ELR (cell line): Measurements from ENCODE around the gene LYST.
"Not testable (repeated sequence)": the region's sequence is repeated elsewhere in the genome, so short reads cannot be mapped to it uniquely, and the experiment has no call there.

ENCODE experiments used
- DNase-seq: peaks from one replicate; pipeline ENCODE4 v3.0.0-alpha.2; 2015; ENCODE audit warnings: low read depth

The LYST gene

DNA sequence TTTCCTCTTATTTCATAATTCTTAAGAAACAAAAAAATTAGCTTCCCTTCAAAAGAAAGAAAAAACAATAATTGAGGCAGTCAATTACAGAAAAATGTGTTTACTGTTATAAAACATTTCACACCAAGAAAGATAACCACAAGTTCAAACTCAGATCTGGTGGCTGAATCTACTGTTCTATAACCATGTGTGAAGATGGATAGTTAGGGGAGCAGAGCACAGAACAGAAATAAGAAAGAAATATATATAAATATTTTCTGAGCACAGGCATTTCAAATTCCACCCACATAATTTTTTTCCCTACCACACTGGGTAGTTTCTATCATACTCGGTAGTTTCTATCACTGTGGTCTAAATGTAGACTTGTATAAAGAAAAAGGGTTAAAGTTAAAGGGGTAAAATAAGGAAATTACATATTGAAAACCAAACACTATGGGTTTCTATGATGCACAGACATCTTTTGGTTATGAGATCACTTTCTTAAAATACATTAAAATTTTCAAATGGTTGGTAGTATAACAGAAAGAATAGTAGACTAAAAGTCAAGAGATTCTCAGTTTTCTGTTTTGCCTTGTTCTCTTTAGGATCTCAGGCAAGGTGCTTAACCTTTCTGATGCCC, 10.8 kb downstream of the LYST start:
- no peak for DNase-seq

GRCh38 chr1:235854347-235854746, 12.4 kb downstream of the LYST start:
- DNase-seq = no peak

DNA sequence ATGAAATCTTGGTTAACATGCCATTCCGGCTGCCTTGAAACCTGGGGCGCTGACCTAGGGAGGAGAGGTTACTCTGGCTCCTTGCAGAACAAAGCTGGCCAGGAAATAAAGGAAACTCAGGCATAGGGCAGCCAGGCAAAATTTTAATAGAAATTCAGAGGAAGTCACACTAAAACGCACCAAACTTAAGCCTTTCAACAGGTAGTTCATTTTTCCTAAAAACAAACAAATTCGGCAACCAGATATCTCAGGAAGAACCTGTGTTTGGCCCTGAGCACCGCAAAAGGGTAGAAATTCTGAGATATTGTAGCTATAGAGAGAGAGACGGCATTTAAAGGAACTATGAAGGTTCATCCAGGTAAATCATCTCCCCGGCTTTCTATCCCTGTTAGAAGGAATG, 13.1 kb downstream of the LYST start:
- DNase-seq = no peak

GRCh38 chr1:235852887-235853286, 13.8 kb downstream of the LYST start:
- DNase-seq = no peak

DNA sequence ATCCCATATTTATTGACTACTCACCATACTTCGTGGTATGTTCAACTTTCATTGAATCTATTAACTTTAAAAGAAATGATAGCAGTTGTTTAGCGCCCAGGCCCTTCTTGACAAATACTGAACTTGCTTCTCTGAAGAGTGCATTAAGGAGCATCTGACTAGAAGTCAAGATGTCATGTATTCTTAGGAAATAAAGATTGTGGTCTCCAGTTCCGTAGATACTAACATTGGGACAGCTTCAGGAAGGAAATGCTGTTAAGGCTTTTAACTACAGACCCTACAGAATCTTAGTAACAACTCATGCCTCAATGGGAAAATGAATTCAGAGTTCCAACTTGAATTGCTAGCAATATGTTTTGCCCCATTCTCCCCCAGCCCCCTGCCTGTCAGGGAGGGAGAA, 14.8 kb downstream of the LYST start:
- DNase-seq = no peak

DNA sequence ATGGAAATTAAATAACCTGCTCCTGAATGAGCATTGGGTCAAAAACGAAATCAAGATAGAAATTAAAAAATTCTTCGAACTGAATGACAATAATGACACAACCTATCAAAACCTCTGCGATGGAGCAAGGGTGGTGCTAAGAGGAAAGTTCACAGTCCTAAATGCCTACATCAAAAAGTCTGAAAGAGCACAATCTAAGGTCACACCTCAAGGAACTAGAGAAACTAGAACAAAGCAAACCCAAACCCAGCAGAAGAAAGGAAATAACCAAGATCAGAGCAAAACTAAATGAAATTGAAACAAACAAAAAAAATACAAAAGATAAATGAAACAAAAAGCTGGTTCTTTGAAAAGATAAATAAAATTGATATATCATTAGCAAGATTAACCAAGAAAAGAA, 18.5 kb downstream of the LYST start:
- DNase-seq = not testable (repeated sequence)

GRCh38 chr1:235845656-235846107, 21.0 kb downstream of the LYST start:
- DNase-seq = not testable (repeated sequence)

DNA sequence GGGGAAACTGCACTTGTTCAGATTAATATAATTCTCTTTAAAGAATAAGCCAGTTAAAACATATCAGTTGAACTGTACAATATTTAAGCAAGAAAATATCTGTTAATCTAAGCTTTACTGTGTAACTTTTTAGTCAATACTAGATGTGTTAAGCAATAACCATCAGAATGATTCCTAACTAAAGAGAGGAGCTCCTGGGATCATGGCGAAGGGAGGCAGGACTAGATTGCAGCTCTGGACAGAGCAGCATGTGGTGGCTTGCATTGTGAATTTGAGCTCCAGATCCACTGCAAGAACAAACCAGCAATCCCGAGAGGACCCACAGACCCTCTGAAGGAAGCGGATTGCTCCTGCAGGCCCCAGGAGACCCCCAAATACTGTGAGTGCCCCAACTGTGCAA, 21.9 kb downstream of the LYST start:
- no peak for DNase-seq

DNA sequence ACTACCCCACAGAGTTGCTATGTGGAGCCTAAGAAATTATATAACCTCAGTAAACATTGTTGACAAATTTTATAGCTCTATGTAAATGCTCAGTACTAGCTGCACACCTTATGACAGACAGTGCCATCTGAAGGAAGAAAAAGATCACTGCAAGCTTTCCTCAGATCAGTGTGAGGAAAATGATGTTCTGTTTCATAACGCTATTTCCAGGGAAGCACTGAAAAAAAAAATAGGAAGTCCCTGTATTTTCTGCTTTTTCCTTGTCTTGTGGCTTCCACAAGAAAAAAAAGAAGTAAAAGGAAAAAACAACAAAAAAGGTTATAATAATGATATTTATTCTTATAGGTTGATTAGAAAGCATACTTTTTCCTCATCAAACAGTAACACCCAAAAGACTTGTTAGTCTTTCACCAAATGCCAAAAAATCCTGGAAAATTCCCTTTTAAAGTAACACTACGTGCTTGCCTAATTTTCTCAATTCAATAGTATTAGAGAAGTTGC, 23.2 kb downstream of the LYST start:
- peak; percentile 59 for DNase-seq

DNA sequence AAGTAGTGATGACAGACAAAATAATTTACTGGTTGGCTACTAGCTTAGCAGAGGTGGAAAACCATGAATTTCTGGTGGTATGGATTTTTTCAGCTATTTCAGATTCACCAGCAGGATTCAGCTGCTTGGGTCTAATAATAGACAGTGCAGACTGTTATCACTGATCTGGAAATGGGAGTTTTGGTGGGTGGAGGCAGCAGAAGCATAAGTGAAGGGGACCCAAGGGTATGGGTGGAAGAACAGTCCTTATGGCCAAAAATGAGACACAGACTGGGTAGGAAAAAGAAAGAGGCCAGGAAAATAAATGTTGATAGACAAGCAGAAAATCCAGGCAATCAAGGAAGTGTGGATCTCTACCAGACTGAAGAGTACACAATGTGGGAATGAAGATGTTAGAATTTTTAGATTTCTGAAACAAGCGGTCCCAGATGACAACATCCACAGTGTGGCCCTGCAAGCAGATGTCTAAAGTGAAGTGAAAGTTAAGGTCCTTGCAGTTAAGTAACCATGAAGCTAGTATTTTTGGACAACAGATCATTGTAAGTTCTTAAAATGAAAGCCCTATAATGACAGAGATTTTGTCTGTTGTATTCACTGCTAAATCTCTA, 24.7 kb downstream of the LYST start:
- DNase-seq = no peak

DNA sequence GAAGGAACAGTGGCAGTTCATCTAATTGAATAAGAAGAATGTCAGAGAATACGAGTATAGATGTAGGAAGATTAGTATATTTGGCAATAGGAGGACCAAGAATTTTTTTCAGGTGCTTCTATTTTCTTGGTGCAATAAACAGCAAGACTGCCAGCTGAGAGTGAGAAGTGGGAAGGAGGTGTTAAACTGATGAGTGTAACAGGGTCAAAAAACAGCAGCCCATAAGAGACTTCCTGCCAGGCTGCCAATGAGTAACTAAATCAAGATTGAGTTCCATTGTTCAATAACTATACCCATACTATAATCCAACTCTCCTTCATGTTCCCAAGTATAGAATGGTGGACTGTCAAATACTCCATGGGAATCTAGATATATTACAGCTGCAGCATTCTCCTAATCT, 28.7 kb downstream of the LYST start:
- no peak for DNase-seq

- peak; percentile 10 for DNase-seq
Observed at GRCh38 chr1:235835226-235835625, 31.5 kb downstream of the LYST start.

- no peak for DNase-seq
Observed at GRCh38 chr1:235834620-235835019, 32.1 kb downstream of the LYST start.

- DNase-seq = no peak
Observed at GRCh38 chr1:235832011-235832410, 34.7 kb downstream of the LYST start.

DNA sequence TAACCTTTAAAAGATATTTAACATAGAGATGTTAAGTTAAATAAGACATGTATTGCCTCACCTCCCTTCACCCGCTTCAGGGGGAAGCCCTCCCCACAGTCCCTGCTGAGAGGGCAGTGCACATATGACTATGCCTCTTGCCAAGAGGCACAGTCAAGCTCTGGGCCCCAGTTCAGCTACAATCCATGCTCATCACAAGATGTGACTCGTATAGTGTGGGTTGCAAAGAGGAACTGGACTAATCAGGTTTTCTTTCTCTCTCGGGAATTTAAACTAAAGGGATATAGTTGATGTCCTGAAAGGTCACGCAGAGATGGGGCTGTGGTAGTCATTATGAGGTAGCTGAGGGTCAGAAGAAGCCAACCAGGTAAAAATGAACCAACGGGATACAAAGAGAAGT, 35.6 kb downstream of the LYST start:
- peak; percentile 45 for DNase-seq

- no peak for DNase-seq
Observed at GRCh38 chr1:235826102-235826854, 40.4 kb downstream of the LYST start.

DNA sequence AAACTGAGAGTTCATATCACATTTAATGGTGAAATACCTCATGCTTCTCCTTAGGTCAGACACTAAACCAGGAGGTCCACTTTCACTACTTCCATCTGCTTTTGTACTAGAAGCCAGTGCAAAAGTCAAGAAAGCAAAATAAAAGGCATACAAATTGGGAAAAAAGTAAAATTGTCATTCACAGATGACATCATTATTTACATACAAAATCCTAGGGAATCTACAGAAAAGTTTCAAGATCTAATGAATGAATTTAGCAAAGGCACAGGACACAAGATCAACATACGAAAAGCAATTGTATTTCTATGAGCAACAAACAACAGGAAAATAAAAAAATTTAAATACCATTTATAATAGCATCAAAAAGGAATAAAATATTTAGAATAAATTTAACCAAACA, 41.5 kb downstream of the LYST start:
- DNase-seq = no peak

DNA sequence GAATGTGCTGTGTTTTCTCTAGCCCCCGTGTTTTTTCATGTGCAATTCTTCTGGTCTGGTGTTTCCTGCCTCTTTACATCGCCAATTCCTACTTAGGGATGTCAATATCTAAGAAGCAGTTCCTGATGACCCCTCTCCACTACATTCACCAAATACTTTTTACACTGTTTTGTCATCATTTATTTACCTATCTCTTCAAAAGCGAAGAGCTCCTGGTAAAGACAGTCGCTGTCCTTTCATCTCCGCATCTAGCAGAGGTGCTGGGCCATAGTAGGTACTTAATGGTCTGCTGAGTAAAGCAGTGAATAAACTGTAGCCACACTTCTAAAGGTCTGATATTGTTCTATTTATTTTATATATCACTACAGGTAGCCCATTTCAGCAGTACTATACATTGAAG, 43.0 kb downstream of the LYST start:
- no peak for DNase-seq

GRCh38 chr1:235822685-235823084, 44.0 kb downstream of the LYST start:
- DNase-seq = no peak

DNA sequence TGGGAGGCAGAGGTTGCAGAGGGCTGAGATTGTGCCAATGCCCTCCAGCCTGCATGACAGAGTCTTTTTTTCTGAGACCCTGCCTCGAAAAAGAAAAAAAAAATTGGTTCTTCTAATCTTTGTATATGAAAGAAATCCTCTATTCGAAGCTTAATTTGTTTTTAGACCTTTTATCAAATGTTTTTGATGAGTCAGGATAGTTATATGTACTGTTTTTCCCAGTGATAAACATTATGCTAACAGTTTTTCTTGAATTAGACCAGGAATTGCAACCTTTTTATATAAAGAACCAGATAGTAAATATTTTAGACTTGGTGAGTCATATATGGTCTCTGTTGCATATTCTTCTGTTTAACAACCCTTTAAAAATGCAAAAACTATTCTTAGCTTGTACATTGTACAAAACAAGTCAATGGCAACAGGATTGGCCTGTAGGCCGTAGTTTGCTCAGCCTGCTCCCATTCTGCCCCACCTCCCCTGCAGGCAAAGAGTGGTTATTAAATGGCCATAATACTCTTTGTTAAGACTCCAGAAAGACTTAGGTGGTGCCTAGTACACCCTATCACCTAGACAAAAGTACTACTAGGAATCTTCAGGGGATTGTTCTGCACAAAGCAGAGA, 45.2 kb downstream of the LYST start:
- DNase-seq = peak; percentile 43

DNA sequence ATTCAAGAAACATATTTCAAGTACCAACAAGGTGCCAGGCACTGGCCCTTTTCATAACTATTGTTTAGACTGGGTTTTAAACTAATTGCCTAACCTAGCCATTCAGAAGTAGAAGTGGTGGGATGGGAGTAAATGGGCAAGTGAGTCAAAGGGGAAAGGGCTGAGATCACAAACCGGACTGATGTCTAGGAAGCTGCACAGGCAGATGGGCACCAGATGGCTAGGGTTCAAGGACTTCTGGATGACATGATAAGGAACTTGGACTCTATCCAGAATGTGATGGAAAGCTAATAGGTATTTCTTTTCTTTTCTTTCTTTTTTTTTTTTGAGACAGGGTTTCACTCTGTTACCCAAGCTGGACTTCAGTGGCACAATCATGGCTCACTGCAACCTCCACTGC, 46.6 kb downstream of the LYST start:
- DNase-seq = no peak

GRCh38 chr1:235818632-235819136, 48.0 kb downstream of the LYST start:
- DNase-seq = no peak
